ENCODE measurements around the gene PSMB1.
"Not testable (repeated sequence)": the region's sequence is repeated elsewhere in the genome, so short reads cannot be mapped to it uniquely, and the experiment has no call there.

Gene PSMB1

GRCh38 chr6:170533792-170534191 lies 19.3 kb downstream of the PSMB1 start:
- FAIRE-seq: no peak

- FAIRE-seq: no peak
These were observed 20.1 kb downstream of the PSMB1 start for GRCh38 chr6:170532867-170533488.

- FAIRE-seq: peak; percentile 91
These were observed 23.2 kb downstream of the PSMB1 start for GRCh38 chr6:170529839-170530469.

- not testable (repeated sequence) for FAIRE-seq
These were observed 25.1 kb downstream of the PSMB1 start for GRCh38 chr6:170527995-170528394.

- FAIRE-seq: no peak
These were observed 27.3 kb downstream of the PSMB1 start for GRCh38 chr6:170525795-170526194.

GRCh38 chr6:170524172-170524502 lies 29.0 kb downstream of the PSMB1 start:
- no peak for FAIRE-seq

GRCh38 chr6:170523256-170524171 lies 29.6 kb downstream of the PSMB1 start:
- no peak for FAIRE-seq

- no peak for FAIRE-seq
These were observed 30.4 kb downstream of the PSMB1 start for GRCh38 chr6:170522565-170523183.

GRCh38 chr6:170516783-170517616 lies 36.1 kb downstream of the PSMB1 start:
- peak; percentile 73 for FAIRE-seq

GRCh38 chr6:170514908-170515307 lies 38.2 kb downstream of the PSMB1 start:
- no peak for FAIRE-seq

- no peak for FAIRE-seq
These were observed 40.9 kb downstream of the PSMB1 start for GRCh38 chr6:170512249-170512648.

GRCh38 chr6:170510631-170511030 lies 42.5 kb downstream of the PSMB1 start:
- FAIRE-seq: no peak

- no peak for FAIRE-seq
These were observed 43.4 kb downstream of the PSMB1 start for GRCh38 chr6:170509723-170510018.

GRCh38 chr6:170508892-170509722 lies 44.0 kb downstream of the PSMB1 start:
- FAIRE-seq: not testable (repeated sequence)

- FAIRE-seq: not testable (repeated sequence)
These were observed 44.8 kb downstream of the PSMB1 start for GRCh38 chr6:170508275-170508674.

- FAIRE-seq: not testable (repeated sequence)
These were observed 45.4 kb downstream of the PSMB1 start for GRCh38 chr6:170507728-170508127.

GRCh38 chr6:170506446-170506845 lies 46.7 kb downstream of the PSMB1 start:
- FAIRE-seq: no peak

- no peak for FAIRE-seq
These were observed 47.8 kb downstream of the PSMB1 start for GRCh38 chr6:170505306-170505705.

- no peak for FAIRE-seq
These were observed 48.6 kb downstream of the PSMB1 start for GRCh38 chr6:170504479-170504878.

GRCh38 chr6:170503414-170503761 lies 49.7 kb downstream of the PSMB1 start:
- FAIRE-seq: no peak

GRCh38 chr6:170502733-170503413 lies 50.2 kb downstream of the PSMB1 start:
- not testable (repeated sequence) for FAIRE-seq
